Measurements from ENCODE around the gene NPIPB8. TPM values are rescaled to one million over a fixed set of nuclear protein-coding genes. Genes with fewer than 3 reads are reported as not detected.
"Not testable (repeated sequence)": the region's sequence is repeated elsewhere in the genome, so short reads cannot be mapped to it uniquely, and the experiment has no call there.

NPIPB8 gene
- total RNA-seq, 1 donor from 2014 or later: not detected

GRCh38 chr16:28616636-28617035, 21.2 kb upstream of the NPIPB8 start:
- FAIRE-seq: no peak
- TF ChIP-seq CTCF (IDR thresholded peaks at IDR 0.05; ENCODE audit: insufficient read depth, low read length, severe bottlenecking): no peak

GRCh38 chr16:28617874-28618273, 20.0 kb upstream of the NPIPB8 start:
- no peak for TF ChIP-seq CTCF (IDR thresholded peaks at IDR 0.05; ENCODE audit: insufficient read depth, low read length, severe bottlenecking)
- H3K4me3 ChIP-seq (ENCODE audit: low read depth, low read length): no peak overlapping the region
- no peaks in the 10 kb centered on the region for H3K36me3 ChIP-seq (ENCODE audit: control insufficient read depth, insufficient read depth, low read length)
- DNase-seq (ENCODE audit: low read depth) (peak; percentile 32), FAIRE-seq (no peak)
- H3K27me3 ChIP-seq (ENCODE audit: control insufficient read depth, insufficient read depth, low read length): no peaks in the 10 kb centered on the region

More at GRCh38 chr16:28616636-28617035, 21.2 kb upstream of the NPIPB8 start:
- no peak for DNase-seq (ENCODE audit: low read depth)
- Histone ChIP-seq H3K4me3 (ENCODE audit: low read depth, low read length) (no peak overlapping the region), H3K27me3 (ENCODE audit: control insufficient read depth, insufficient read depth, low read length) (no peaks in the 10 kb centered on the region), H3K36me3 (ENCODE audit: control insufficient read depth, insufficient read depth, low read length) (no peaks in the 10 kb centered on the region)

GRCh38 chr16:28620316-28620715, 17.5 kb upstream of the NPIPB8 start:
- not testable (repeated sequence) for DNase-seq (ENCODE audit: low read depth); H3K27me3 ChIP-seq (ENCODE audit: control insufficient read depth, insufficient read depth, low read length); H3K36me3 ChIP-seq (ENCODE audit: control insufficient read depth, insufficient read depth, low read length); H3K4me3 ChIP-seq (ENCODE audit: low read depth, low read length); FAIRE-seq

- no peak for FAIRE-seq
Observed at GRCh38 chr16:28621481-28622155, 16.2 kb upstream of the NPIPB8 start.

GRCh38 chr16:28622532-28623171, 15.2 kb upstream of the NPIPB8 start:
- H3K4me3 ChIP-seq (ENCODE audit: low read depth, low read length): peak overlapping the region; percentile 65
- H3K27me3 ChIP-seq (ENCODE audit: control insufficient read depth, insufficient read depth, low read length); FAIRE-seq; DNase-seq (ENCODE audit: low read depth); H3K36me3 ChIP-seq (ENCODE audit: control insufficient read depth, insufficient read depth, low read length): not testable (repeated sequence)

More at GRCh38 chr16:28621481-28622155, 16.2 kb upstream of the NPIPB8 start:
- no peak overlapping the region for H3K4me3 ChIP-seq (ENCODE audit: low read depth, low read length)
- no peak for DNase-seq (ENCODE audit: low read depth)
- H3K27me3 ChIP-seq (ENCODE audit: control insufficient read depth, insufficient read depth, low read length): no peaks in the 10 kb centered on the region
- TF ChIP-seq CTCF (IDR thresholded peaks at IDR 0.05; ENCODE audit: insufficient read depth, low read length, severe bottlenecking): no peak
- H3K36me3 ChIP-seq (ENCODE audit: control insufficient read depth, insufficient read depth, low read length): no peaks in the 10 kb centered on the region

- FAIRE-seq: no peak
- peak; percentile 44 for DNase-seq (ENCODE audit: low read depth)
Observed at GRCh38 chr16:28623172-28623711, 14.6 kb upstream of the NPIPB8 start.

GRCh38 chr16:28630905-28631304, 7.0 kb upstream of the NPIPB8 start:
- not testable (repeated sequence) for H3K4me3 ChIP-seq (ENCODE audit: low read depth, low read length); H3K27me3 ChIP-seq (ENCODE audit: control insufficient read depth, insufficient read depth, low read length); DNase-seq (ENCODE audit: low read depth); H3K36me3 ChIP-seq (ENCODE audit: control insufficient read depth, insufficient read depth, low read length); FAIRE-seq

More at GRCh38 chr16:28623172-28623711, 14.6 kb upstream of the NPIPB8 start:
- TF ChIP-seq CTCF (IDR thresholded peaks at IDR 0.05; ENCODE audit: insufficient read depth, low read length, severe bottlenecking): no peak
- H3K27me3 ChIP-seq (ENCODE audit: control insufficient read depth, insufficient read depth, low read length): no peaks in the 10 kb centered on the region
- peak overlapping the region; percentile 65 for H3K4me3 ChIP-seq (ENCODE audit: low read depth, low read length)
- H3K36me3 ChIP-seq (ENCODE audit: control insufficient read depth, insufficient read depth, low read length): no peaks in the 10 kb centered on the region

- H3K36me3 ChIP-seq (ENCODE audit: control insufficient read depth, insufficient read depth, low read length); H3K4me3 ChIP-seq (ENCODE audit: low read depth, low read length); H3K27me3 ChIP-seq (ENCODE audit: control insufficient read depth, insufficient read depth, low read length); FAIRE-seq: not testable (repeated sequence)
- DNase-seq (ENCODE audit: low read depth): peak; percentile 97
Observed at GRCh38 chr16:28636093-28636823, 1.6 kb upstream of the NPIPB8 start.

- H3K27me3 ChIP-seq (ENCODE audit: control insufficient read depth, insufficient read depth, low read length); H3K4me3 ChIP-seq (ENCODE audit: low read depth, low read length); H3K36me3 ChIP-seq (ENCODE audit: control insufficient read depth, insufficient read depth, low read length); FAIRE-seq: not testable (repeated sequence)
- peak; percentile 83 for DNase-seq (ENCODE audit: low read depth)
Observed at GRCh38 chr16:28638359-28638758, 494 bp downstream of the NPIPB8 start.

Measured in bronchial epithelial cell (primary cell).